Heart left ventricle (tissue), 13 donors: ENCODE results near the gene IL1R2.

Source experiments
- CTCF ChIP-seq, 12 donors: fragments of 200-600 bp; sonication (generic) in 4 of 12; IDR thresholded peaks; one replicate each; pipeline versions ENCODE4 v1.5.0 to v1.8.0; 2018 to 2022; ENCODE audit warnings: antibody characterized with exemption in 12 of 12, mild to moderate bottlenecking in 5 of 12
- POLR2A ChIP-seq, 2 donors: fragments of 450-650 bp; IDR thresholded peaks; one replicate each; pipeline ENCODE4 v1.6.1; 2017; ENCODE audit warnings: antibody characterized with exemption in 2 of 2, mild to moderate bottlenecking in 2 of 2, moderate library complexity in 2 of 2
- donor health status: ischemic (EF 13 %, LVEDD 7.1; RV severe dilation, severe dysfunction).
- donor health status: DM: no; HTN: yes; CAD: no.
- donor health status: DM: no; HTN: no; CAD: no.
- donor health status: ischemic (EF 25% LVEDD 6.9; RV normal size, moderate dysfunction).
- donor health status: ischemic (EF 25% LVEDD 5.7; RV mildly dilated, moderate dysfunction).
- donor health status: ischemic (EF 35%, LVEDD 5.7; RV mildly dilated, moderate dysfunction).
- donor health status: nonischemic (EF 11% LVEDD 7.7; RV severe dilation, severe dysfunction).
- donor health status: DM: yes; HTN: yes; CAD: no.
- donor health status: PGD.
- donor health status: ischemic (EF 29% LVEDD 5.4; RV normal size, mild dysfunction).
- donor health status: nonischemic (EF 23%, LVEDD 6.1; RV moderate dilation, normal function).

- no peak for TF ChIP-seq CTCF (IDR thresholded peaks at IDR 0.05)
- no peak for TF ChIP-seq POLR2A (IDR thresholded peaks at IDR 0.05)
Observed at GRCh38 chr2:102028470-102028869, 36.7 kb downstream of the IL1R2 start.
